Measurements from ENCODE around the gene ZNF618.

DNA sequence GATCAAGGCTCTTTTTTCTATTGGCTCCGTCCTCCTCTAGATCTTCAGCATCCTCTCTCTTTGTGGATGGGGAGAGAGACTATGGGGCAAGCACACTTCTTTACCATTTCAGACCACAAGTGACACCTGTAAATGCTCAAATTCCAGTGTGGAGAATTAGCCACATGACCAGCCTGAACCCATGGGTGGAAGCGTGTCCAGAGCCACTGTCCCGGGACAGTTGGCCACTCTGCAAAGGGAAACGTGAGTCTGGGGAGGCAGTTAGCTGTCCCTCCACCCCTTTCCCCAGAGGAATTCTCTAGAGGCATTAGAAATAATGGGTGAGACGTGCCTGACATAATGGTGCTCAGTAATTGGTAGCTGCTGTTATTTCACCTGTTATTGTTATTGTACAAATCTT, 161.1 kb downstream of the ZNF618 start:
- TF ChIP-seq, protein P1, sequence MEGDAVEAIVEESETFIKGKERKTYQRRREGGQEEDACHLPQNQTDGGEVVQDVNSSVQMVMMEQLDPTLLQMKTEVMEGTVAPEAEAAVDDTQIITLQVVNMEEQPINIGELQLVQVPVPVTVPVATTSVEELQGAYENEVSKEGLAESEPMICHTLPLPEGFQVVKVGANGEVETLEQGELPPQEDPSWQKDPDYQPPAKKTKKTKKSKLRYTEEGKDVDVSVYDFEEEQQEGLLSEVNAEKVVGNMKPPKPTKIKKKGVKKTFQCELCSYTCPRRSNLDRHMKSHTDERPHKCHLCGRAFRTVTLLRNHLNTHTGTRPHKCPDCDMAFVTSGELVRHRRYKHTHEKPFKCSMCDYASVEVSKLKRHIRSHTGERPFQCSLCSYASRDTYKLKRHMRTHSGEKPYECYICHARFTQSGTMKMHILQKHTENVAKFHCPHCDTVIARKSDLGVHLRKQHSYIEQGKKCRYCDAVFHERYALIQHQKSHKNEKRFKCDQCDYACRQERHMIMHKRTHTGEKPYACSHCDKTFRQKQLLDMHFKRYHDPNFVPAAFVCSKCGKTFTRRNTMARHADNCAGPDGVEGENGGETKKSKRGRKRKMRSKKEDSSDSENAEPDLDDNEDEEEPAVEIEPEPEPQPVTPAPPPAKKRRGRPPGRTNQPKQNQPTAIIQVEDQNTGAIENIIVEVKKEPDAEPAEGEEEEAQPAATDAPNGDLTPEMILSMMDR (IDR thresholded peaks at IDR 0.05): no peak
- TF ChIP-seq POLR2AphosphoS5 (IDR thresholded peaks at IDR 0.05; ENCODE audit: low read depth, low read length): no peak
- TF ChIP-seq, protein P2, sequence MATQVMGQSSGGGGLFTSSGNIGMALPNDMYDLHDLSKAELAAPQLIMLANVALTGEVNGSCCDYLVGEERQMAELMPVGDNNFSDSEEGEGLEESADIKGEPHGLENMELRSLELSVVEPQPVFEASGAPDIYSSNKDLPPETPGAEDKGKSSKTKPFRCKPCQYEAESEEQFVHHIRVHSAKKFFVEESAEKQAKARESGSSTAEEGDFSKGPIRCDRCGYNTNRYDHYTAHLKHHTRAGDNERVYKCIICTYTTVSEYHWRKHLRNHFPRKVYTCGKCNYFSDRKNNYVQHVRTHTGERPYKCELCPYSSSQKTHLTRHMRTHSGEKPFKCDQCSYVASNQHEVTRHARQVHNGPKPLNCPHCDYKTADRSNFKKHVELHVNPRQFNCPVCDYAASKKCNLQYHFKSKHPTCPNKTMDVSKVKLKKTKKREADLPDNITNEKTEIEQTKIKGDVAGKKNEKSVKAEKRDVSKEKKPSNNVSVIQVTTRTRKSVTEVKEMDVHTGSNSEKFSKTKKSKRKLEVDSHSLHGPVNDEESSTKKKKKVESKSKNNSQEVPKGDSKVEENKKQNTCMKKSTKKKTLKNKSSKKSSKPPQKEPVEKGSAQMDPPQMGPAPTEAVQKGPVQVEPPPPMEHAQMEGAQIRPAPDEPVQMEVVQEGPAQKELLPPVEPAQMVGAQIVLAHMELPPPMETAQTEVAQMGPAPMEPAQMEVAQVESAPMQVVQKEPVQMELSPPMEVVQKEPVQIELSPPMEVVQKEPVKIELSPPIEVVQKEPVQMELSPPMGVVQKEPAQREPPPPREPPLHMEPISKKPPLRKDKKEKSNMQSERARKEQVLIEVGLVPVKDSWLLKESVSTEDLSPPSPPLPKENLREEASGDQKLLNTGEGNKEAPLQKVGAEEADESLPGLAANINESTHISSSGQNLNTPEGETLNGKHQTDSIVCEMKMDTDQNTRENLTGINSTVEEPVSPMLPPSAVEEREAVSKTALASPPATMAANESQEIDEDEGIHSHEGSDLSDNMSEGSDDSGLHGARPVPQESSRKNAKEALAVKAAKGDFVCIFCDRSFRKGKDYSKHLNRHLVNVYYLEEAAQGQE (IDR thresholded peaks at IDR 0.05; ENCODE audit: insufficient read depth in 1 of 2, low read depth in 2 of 2, low read length in 1 of 2): no peak
- no peak for TF ChIP-seq SIN3A (IDR thresholded peaks at IDR 0.05; ENCODE audit: borderline replicate concordance, insufficient read depth, low read depth, low read length)

Measured in Panc1 (cell line).